ENCODE results near the gene CTSK.

DNA sequence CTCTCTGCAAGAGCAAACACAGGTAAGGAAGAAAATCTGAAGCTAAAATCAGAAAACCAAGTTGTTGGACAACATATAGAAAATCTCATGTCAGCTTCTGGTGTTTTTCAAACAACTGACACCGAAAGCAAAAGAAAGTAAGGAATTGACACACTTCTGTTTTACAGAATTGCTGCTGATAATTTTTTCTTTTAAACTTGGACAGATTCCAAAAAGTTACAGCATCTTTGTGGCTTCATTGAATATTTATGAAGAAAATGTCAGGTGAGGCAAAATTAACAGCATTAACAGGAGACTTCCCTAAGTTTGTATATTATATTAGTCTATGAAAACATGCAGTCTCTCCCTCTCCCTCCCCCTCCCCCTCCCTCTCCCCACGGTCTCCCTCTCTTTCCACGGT is 27.6 kb downstream of the CTSK start:
- TF ChIP-seq POLR2A (IDR thresholded peaks at IDR 0.05; ENCODE audit: low read depth), result no peak
- TF ChIP-seq, protein P1, sequence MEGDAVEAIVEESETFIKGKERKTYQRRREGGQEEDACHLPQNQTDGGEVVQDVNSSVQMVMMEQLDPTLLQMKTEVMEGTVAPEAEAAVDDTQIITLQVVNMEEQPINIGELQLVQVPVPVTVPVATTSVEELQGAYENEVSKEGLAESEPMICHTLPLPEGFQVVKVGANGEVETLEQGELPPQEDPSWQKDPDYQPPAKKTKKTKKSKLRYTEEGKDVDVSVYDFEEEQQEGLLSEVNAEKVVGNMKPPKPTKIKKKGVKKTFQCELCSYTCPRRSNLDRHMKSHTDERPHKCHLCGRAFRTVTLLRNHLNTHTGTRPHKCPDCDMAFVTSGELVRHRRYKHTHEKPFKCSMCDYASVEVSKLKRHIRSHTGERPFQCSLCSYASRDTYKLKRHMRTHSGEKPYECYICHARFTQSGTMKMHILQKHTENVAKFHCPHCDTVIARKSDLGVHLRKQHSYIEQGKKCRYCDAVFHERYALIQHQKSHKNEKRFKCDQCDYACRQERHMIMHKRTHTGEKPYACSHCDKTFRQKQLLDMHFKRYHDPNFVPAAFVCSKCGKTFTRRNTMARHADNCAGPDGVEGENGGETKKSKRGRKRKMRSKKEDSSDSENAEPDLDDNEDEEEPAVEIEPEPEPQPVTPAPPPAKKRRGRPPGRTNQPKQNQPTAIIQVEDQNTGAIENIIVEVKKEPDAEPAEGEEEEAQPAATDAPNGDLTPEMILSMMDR (IDR thresholded peaks at IDR 0.05), result no peak

Data from esophagus muscularis mucosa (tissue), 3 donors.